SU-DHL-6 (cell line): ENCODE results near the gene ATG14.

Experiments used
- CTCF ChIP-seq: fragments of 200-600 bp; sonication (generic); IDR thresholded peaks from one replicate; pipeline ENCODE4 v1.5.1; 2017; ENCODE audit warnings: antibody characterized with exemption, mild to moderate bottlenecking, low read length, moderate library complexity; ENCODE audit not compliant: insufficient read depth, poor library complexity, severe bottlenecking
- EZH2phosphoT487 ChIP-seq: fragments of 200-600 bp; sonication (generic), shearing (Covaris generic); conservative IDR thresholded peaks from 2 replicates; pipeline ENCODE4 v1.6.1; 2018; ENCODE audit warnings: mild to moderate bottlenecking, antibody characterized with exemption, low read length, moderate library complexity, mixed read lengths

DNA sequence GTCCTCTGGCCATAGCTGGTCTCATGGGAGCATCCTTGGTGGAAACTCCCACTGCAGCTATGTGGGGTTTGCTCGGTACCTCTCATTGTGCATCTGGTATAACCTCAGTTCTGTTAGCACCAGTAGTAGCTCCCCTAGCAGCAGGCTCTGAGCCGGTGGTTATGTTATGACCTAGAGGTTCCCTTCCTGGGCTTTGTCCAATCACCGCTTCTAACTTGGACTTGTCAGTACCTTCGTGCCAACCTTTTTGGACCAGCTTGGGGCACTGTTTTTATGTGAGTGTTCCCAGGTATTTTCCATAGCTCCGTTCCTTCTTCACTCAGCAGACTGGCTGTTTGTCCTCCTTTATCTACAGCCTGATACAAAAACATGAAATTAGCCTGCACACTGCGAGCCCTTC lies 55.7 kb downstream of the ATG14 start:
- TF ChIP-seq CTCF (no peak), EZH2phosphoT487 (no peak)
